ENCODE measurements around the gene TSHZ2. TPM values are rescaled to one million over a fixed set of nuclear protein-coding genes. Genes with fewer than 3 reads are reported as not detected.

Gene TSHZ2
- total RNA-seq, 1 donor from 2014 or later, result 12.6 TPM

DNA sequence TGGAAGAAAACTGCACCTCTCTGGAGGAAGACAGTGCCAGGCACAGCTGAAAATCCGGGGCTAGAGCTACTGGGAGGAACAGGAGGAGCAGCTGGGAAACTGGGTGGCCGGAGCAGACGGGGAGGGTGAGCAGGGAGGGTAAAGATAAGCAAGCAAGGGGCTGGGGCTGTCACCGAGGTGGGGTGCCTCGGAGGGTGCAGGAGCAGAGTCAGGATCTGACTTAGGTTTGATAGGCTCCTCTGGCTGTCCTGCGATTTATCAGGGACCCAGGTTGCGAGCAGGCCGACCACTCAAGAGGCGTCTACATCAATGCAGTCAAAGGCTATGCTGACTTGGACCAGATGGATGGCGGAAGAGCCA, 12.3 kb downstream of the TSHZ2 start:
- H3K27me3 ChIP-seq (ENCODE audit: low read depth), result peaks cover 5% of the 10 kb centered on the region
- no peak overlapping the region for H3K27ac ChIP-seq
- intact Hi-C loops (cut with DNase I), result no loop called here
- H3K4me3 ChIP-seq, result no peak overlapping the region
- no peak for DNase-seq
- no peak for ATAC-seq
- TF ChIP-seq, protein P1, sequence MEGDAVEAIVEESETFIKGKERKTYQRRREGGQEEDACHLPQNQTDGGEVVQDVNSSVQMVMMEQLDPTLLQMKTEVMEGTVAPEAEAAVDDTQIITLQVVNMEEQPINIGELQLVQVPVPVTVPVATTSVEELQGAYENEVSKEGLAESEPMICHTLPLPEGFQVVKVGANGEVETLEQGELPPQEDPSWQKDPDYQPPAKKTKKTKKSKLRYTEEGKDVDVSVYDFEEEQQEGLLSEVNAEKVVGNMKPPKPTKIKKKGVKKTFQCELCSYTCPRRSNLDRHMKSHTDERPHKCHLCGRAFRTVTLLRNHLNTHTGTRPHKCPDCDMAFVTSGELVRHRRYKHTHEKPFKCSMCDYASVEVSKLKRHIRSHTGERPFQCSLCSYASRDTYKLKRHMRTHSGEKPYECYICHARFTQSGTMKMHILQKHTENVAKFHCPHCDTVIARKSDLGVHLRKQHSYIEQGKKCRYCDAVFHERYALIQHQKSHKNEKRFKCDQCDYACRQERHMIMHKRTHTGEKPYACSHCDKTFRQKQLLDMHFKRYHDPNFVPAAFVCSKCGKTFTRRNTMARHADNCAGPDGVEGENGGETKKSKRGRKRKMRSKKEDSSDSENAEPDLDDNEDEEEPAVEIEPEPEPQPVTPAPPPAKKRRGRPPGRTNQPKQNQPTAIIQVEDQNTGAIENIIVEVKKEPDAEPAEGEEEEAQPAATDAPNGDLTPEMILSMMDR (IDR thresholded peaks at IDR 0.05), result no peak
- H3K9me3 ChIP-seq, result no peaks in the 10 kb centered on the region
- no peaks in the 10 kb centered on the region for H3K4me1 ChIP-seq
- H3K36me3 ChIP-seq, result no peaks in the 10 kb centered on the region

DNA sequence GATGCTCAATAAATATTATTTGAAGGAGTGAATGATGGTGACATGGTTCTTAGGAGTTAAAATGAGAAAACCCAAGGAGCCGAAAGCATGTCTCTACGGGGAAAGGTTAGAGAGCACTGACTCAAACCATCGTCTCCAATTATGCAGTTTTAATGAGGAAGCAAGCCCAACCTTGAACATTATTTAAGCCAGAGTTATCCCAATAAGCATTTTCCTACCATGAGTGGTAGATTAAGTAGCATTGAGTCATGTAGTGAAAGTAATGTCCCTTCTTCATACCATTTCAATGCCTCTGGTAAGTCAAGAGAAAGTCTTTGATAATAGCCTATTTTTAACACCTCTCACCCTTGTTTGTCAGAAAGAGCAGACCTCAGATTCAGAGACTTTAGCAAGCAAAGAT, 13.5 kb downstream of the TSHZ2 start:
- ATAC-seq, result no peak

DNA sequence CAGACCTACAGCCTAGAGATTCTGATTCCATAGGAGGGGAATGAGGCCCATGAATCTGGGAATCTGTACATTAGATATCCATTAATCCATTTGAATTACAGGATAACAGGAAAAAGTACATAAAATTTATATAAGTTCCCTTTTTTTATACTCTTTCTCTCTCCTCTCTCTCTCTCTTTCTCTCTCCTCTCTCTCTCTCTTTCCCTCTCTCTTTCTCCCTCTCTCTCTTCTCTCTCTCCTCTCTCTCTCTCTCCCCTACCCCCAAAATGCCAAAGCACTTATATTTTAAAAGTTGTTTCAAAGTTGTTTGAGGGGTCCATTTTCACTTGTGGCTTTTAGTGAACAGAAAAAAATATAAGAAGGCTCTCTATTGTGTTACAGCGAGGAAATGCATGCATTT, 15.1 kb downstream of the TSHZ2 start:
- no peaks in the 10 kb centered on the region for H3K9me3 ChIP-seq
- TF ChIP-seq, protein P1 (IDR thresholded peaks at IDR 0.05), result no peak
- H3K4me1 ChIP-seq, result peaks cover 2% of the 10 kb centered on the region
- no peak for DNase-seq
- no peak overlapping the region for H3K4me3 ChIP-seq
- intact Hi-C loops (cut with DNase I), result no loop called here
- H3K36me3 ChIP-seq, result no peaks in the 10 kb centered on the region
- ATAC-seq, result no peak
- H3K27me3 ChIP-seq (ENCODE audit: low read depth), result peaks cover 5% of the 10 kb centered on the region
- no peak overlapping the region for H3K27ac ChIP-seq

More for the DNA sequence above, 13.5 kb downstream of the TSHZ2 start:
- Histone ChIP-seq H3K36me3 (no peaks in the 10 kb centered on the region), H3K4me3 (no peak overlapping the region), H3K9me3 (no peaks in the 10 kb centered on the region), H3K4me1 (no peaks in the 10 kb centered on the region), H3K27ac (no peak overlapping the region), H3K27me3 (ENCODE audit: low read depth) (peaks cover 5% of the 10 kb centered on the region)
- no peak for DNase-seq
- TF ChIP-seq, protein P1 (IDR thresholded peaks at IDR 0.05), result no peak
- intact Hi-C loops (cut with DNase I), result no loop called here

DNA sequence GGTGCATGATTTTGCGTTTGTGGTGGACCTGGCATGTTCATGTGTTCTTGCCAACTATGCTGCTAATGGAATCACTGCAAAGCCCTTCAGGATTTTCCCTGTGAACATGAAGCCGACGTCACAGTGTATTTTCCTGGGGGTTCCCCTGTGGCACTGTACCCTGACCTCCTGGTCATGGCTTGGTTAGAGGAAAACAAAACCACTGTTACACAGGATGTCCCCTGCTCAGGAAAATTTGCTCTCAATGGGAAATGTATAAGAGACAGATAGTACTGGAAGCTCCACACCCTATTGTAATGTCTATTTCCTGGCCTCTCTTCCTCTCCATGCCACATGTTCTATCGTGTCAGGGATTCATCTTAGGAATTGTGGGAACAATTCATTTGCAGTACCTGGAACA, 19.7 kb downstream of the TSHZ2 start:
- DNase-seq (no peak), ATAC-seq (no peak)
- intact Hi-C loops (cut with DNase I), result no loop called here

DNA sequence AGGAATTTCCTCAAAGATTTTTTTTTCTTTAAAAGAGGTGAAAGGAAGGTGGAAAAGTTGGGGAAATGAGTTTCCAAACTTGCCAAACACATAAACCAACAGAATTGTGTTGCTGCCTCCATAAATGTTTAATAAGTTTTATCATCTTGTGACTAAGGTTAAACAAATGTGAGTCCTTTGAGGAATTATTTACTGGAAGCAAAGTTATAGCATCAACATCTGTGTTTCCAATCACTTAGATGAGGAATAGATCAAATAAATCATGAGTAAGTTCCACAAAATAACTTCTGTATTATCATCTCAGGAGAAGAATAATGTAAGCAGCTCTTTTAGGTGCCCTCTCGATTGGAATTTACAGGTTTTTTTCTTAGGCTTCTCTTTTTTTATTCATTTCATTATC, 20.5 kb downstream of the TSHZ2 start:
- no peak overlapping the region for H3K4me3 ChIP-seq
- H3K27me3 ChIP-seq (ENCODE audit: low read depth), result no peaks in the 10 kb centered on the region
- H3K27ac ChIP-seq, result no peak overlapping the region
- TF ChIP-seq, protein P1 (IDR thresholded peaks at IDR 0.05), result no peak
- DNase-seq (no peak), ATAC-seq (no peak)
- no peaks in the 10 kb centered on the region for H3K36me3 ChIP-seq
- no peaks in the 10 kb centered on the region for H3K9me3 ChIP-seq
- intact Hi-C loops (cut with DNase I), result no loop called here
- peaks cover 11% of the 10 kb centered on the region for H3K4me1 ChIP-seq

More for the DNA sequence above, 19.7 kb downstream of the TSHZ2 start:
- no peaks in the 10 kb centered on the region for H3K27me3 ChIP-seq (ENCODE audit: low read depth)
- H3K4me3 ChIP-seq, result no peak overlapping the region
- no peak overlapping the region for H3K27ac ChIP-seq
- TF ChIP-seq, protein P1 (IDR thresholded peaks at IDR 0.05), result no peak
- no peaks in the 10 kb centered on the region for H3K36me3 ChIP-seq
- H3K4me1 ChIP-seq, result peaks cover 11% of the 10 kb centered on the region
- no peaks in the 10 kb centered on the region for H3K9me3 ChIP-seq

DNA sequence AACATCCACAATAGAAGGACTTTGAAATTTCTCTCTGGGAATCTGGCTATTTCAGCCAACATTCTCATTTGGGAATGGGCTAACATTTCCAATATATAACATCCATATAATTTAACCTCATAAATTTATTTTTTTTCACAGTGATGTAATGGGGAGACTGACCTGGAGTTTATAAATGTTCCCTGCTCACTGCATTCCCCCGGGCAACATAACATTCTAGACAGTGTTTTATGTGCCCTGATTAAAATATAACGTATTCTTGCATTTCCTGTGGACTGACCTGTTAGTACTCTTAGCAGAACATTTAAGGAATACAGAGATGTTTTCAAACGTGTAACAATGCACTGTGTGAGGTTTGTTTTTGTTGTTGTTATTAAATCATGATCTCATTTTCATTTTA, 20.9 kb downstream of the TSHZ2 start:
- ATAC-seq, result no peak

More for the DNA sequence above, 20.9 kb downstream of the TSHZ2 start:
- H3K27me3 ChIP-seq (ENCODE audit: low read depth), result no peaks in the 10 kb centered on the region
- no peaks in the 10 kb centered on the region for H3K9me3 ChIP-seq
- H3K4me3 ChIP-seq, result no peak overlapping the region
- H3K36me3 ChIP-seq, result no peaks in the 10 kb centered on the region
- intact Hi-C loops (cut with DNase I), result no loop called here
- H3K4me1 ChIP-seq, result peaks cover 11% of the 10 kb centered on the region
- H3K27ac ChIP-seq, result no peak overlapping the region
- DNase-seq, result no peak
- TF ChIP-seq, protein P1 (IDR thresholded peaks at IDR 0.05), result no peak
